ENCODE measurements around the gene CCRL2. TPM values are rescaled to one million over a fixed set of nuclear protein-coding genes. Genes with fewer than 3 reads are reported as not detected.

CCRL2 gene
- total RNA-seq, 4 donors from 2014 or later = 0.59 to 1.4 (median 0.99) TPM

DNA sequence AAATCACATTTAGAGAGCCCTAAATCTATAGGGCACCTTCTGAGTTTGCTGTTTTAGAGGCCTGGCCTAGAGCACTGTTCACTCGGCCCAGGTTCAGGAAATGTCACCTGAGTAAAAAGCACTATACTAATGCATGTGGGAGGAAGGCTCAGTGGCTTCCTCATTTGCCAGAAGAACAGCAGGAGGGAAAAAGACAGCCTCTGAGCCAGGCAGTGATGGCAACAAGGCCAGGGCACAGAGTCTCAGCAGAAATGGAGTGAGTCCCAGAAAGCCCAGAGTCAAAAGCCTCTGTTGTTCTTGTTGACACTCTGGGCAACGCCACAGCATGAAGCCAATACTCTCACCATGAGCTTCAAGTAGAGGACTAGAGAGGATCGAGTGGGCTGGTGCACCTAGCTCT, 31.8 kb downstream of the CCRL2 start:
- TF ChIP-seq POLR2AphosphoS5 (IDR thresholded peaks at IDR 0.05) = no peak
- H3K27ac ChIP-seq = no peak overlapping the region
- H3K4me1 ChIP-seq = no peaks in the 10 kb centered on the region
- H3K9me3 ChIP-seq = no peaks in the 10 kb centered on the region
- no peak overlapping the region for H3K4me3 ChIP-seq
- H3K27me3 ChIP-seq = no peaks in the 10 kb centered on the region
- no peak for DNase-seq (ENCODE audit: low spot score in 2 of 2)
- WGBS = 96% methylated on average over 3 of the region's 3 CpGs
- H3K36me3 ChIP-seq = no peaks in the 10 kb centered on the region

DNA sequence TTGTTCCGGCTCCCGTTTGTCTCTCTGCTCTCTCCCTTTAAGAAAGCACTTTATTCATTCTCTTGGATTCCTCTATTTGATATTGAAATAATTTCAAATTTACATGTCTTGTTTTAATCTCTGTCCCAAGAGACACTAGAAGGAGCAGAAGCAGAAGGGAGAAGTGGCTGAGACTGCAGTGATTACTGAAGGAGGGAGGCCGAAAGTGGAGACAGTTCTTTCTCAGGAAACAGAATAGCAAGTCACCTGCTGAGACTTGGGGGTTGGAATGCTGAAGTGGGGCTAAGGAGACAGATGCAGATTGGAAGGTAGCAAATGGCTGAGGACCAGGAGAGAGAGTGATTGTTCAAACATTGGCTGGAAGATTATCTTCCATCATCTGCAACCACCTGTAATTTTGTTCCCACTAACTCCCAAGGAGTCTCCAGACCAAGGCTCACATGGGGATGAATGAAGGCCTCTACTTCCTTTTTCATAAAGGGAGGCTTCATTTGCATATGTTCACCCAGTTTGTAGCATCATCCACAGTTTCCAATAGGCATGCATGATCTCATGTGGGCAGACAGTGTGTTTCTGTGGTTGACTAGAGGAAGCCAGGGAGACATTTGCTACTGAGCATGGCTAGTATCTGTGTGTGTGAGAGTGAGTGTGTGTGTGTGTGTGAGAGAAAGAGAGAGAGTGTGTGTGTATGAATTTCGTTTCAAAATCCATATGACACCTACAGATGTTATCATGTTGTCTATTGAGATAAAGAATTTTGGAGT, 33.7 kb downstream of the CCRL2 start:
- TF ChIP-seq POLR2AphosphoS5 (IDR thresholded peaks at IDR 0.05) = no peak
- no peak for TF ChIP-seq POLR2A (IDR thresholded peaks at IDR 0.05)
- no peak for TF ChIP-seq EP300 (IDR thresholded peaks at IDR 0.05)
- TF ChIP-seq, protein P1, sequence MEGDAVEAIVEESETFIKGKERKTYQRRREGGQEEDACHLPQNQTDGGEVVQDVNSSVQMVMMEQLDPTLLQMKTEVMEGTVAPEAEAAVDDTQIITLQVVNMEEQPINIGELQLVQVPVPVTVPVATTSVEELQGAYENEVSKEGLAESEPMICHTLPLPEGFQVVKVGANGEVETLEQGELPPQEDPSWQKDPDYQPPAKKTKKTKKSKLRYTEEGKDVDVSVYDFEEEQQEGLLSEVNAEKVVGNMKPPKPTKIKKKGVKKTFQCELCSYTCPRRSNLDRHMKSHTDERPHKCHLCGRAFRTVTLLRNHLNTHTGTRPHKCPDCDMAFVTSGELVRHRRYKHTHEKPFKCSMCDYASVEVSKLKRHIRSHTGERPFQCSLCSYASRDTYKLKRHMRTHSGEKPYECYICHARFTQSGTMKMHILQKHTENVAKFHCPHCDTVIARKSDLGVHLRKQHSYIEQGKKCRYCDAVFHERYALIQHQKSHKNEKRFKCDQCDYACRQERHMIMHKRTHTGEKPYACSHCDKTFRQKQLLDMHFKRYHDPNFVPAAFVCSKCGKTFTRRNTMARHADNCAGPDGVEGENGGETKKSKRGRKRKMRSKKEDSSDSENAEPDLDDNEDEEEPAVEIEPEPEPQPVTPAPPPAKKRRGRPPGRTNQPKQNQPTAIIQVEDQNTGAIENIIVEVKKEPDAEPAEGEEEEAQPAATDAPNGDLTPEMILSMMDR (IDR thresholded peaks at IDR 0.05) = no peak
- no peaks in the 10 kb centered on the region for H3K36me3 ChIP-seq
- WGBS = 79% methylated on average over 4 of the region's 4 CpGs

DNA sequence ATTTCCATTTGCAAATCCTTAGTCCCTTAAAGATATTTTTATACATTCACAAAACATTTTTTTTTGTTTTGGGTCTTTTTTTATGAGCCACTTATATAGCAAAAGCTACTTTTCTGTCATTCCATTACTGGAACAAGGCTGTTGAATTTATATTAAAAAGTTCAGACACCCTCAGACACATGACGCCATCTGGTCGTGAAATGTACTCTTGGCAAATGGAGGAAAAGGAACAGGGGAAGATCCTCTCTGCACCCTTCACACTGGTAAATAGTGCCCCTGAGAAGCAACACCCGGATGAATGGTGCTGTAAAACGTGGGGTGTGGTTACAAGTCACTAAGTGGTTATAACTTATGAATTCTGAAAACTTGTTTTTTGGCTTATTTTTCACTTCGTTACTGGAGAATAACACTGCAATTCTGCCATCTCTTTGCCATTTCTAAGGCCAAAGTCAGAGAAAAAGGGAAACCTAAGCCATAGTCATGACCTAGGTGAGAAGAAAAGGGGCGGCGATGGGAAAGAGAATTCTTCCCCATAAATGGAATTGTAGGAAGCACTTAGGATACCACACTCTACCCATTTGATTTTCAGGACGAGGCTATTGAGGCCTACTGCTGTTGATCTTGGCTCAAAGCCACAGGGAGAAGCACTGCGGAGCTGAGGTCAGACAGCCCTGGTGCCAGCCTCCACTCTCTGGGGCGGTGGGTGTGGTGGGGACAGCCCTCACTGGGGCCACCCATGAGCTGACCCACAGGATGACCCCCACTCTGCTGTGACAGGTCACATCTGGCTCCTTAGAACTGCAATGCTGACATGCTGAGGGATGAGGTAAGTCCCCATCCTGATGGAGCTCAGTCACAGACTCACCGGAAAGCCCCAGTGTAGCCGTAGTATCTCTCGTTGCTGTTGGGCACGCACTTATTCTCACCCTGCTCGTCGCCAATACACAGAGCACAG, 35.8 kb downstream of the CCRL2 start:
- 71% methylated on average over 16 of the region's 16 CpGs for WGBS

More for the DNA sequence above, 33.7 kb downstream of the CCRL2 start:
- Histone ChIP-seq H3K4me3 (no peak overlapping the region), H3K27me3 (no peaks in the 10 kb centered on the region), H3K9me3 (no peaks in the 10 kb centered on the region), H3K27ac (no peak overlapping the region), H3K4me1 (no peaks in the 10 kb centered on the region)
- no peak for DNase-seq (ENCODE audit: low spot score in 2 of 2)

DNA sequence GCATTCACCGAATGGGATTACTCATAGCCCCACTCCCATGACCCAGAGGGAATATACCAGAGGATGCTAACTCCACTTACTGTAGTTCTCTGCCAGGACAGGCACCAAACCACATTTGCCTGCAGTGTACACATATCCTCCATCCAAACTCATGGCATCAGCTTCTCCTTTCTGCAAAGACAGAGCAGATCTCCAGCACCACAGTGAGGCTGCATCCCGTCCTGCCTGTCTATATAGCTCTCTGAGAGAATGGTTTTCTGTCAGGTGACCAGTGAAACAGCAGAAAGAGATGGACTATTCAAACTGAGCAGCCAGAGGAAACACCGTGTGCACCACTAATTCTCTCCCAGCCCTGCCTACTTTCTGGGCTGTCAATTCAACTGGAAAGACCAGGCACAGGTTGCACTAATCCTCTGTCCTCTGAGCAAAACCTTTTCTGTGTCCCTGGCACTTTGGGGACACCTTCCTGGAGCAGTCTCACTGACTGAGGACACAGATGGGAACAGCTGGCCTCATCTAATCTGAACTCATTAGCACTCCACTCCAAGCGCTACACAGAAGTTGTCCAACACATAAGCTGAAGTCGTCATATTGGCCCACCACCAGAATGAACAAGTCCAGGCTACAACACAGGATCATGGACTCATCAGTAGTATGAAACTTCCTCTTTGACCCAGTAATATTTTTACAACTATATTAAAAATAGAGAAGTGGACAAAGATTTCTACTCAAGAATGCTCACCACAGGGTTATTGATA, 40.3 kb downstream of the CCRL2 start:
- Histone ChIP-seq H3K27ac (no peak overlapping the region), H3K4me1 (no peaks in the 10 kb centered on the region), H3K27me3 (no peaks in the 10 kb centered on the region), H3K36me3 (no peaks in the 10 kb centered on the region), H3K9me3 (no peaks in the 10 kb centered on the region), H3K4me3 (no peak overlapping the region)
- DNase-seq (ENCODE audit: low spot score in 2 of 2) = no peak
- WGBS = 58% methylated on average over 5 of the region's 5 CpGs
- TF ChIP-seq POLR2A (IDR thresholded peaks at IDR 0.05) (no peak), EP300 (IDR thresholded peaks at IDR 0.05) (no peak), POLR2AphosphoS5 (IDR thresholded peaks at IDR 0.05) (no peak)
- TF ChIP-seq, protein P1 (IDR thresholded peaks at IDR 0.05) = no peak

More for the DNA sequence above, 35.8 kb downstream of the CCRL2 start:
- Histone ChIP-seq H3K36me3 (no peaks in the 10 kb centered on the region), H3K27me3 (no peaks in the 10 kb centered on the region), H3K27ac (no peak overlapping the region), H3K4me3 (no peak overlapping the region), H3K9me3 (no peaks in the 10 kb centered on the region), H3K4me1 (no peaks in the 10 kb centered on the region)
- DNase-seq (ENCODE audit: low spot score in 2 of 2) = no peak
- TF ChIP-seq EP300 (IDR thresholded peaks at IDR 0.05) = no peak
- TF ChIP-seq, protein P1 (IDR thresholded peaks at IDR 0.05) = peak in 1 of 2 donors; percentile 28

DNA sequence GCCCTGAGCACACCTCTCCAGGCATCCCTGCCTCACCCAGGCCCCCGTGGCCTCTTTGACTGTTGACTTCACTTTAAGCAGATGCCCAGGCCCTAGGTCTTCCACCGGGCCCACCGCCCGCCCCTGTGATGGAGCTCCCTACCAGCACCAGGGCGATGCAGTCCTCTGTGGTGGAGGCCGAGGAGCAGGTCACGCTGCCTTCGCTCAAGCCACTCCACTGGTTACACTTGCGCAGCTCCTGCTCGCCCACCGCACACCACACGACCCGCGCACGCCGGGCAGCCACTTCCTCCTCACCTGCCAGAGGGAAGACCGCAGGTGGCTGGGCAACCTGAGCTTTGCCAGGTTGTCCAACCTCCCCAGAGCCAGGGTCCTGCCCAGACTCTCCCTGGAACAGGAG, 41.7 kb downstream of the CCRL2 start:
- Histone ChIP-seq H3K9me3 (no peaks in the 10 kb centered on the region), H3K36me3 (no peaks in the 10 kb centered on the region), H3K27me3 (no peaks in the 10 kb centered on the region), H3K4me1 (no peaks in the 10 kb centered on the region), H3K4me3 (no peak overlapping the region), H3K27ac (no peak overlapping the region)
- DNase-seq (ENCODE audit: low spot score in 2 of 2) = no peak
- 95% methylated on average over 16 of the region's 17 CpGs for WGBS
- TF ChIP-seq, protein P1 (IDR thresholded peaks at IDR 0.05) = no peak
- TF ChIP-seq EP300 (IDR thresholded peaks at IDR 0.05) (no peak), POLR2AphosphoS5 (IDR thresholded peaks at IDR 0.05) (no peak), POLR2A (IDR thresholded peaks at IDR 0.05) (no peak)

Data from suprapubic skin (tissue), 4 donors.